Stimulated activated CD8-positive, alpha-beta memory T cell treated with anti-CD3 and anti-CD28 coated beads, Interleukin-15, amount 100 ng/mL, for 24 hours (primary cell): Measurements from ENCODE around the gene TAF5.
"Not testable (repeated sequence)": the region's sequence is repeated elsewhere in the genome, so short reads cannot be mapped to it uniquely, and the experiment has no call there.

Experiments
- DNase-seq: peaks from one replicate; pipeline ENCODE4 v3.0.0-alpha.2; 2020; ENCODE audit warnings: low read depth

Gene TAF5

GRCh38 chr10:103413564-103413963 lies 45.8 kb downstream of the TAF5 start:
- DNase-seq: no peak

DNA sequence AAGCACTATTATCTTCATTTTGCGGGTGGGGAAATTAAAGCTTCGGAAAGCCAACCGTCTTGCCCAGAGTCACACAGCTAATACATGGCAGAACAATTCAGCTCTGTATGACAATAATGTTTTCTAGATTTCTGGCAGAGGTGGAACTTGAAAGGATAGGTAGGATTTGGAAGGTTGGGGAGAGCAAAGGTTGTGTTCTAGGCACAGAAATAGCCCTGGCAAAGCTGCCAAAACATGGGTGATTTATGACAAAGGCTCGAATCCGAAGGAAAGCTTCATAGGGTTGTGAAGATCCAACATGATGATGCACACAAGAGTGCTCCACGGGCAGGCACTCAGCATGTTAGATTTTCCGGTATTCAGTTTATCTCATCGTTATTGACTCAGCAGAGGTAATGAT lies 47.8 kb downstream of the TAF5 start:
- DNase-seq: no peak

DNA sequence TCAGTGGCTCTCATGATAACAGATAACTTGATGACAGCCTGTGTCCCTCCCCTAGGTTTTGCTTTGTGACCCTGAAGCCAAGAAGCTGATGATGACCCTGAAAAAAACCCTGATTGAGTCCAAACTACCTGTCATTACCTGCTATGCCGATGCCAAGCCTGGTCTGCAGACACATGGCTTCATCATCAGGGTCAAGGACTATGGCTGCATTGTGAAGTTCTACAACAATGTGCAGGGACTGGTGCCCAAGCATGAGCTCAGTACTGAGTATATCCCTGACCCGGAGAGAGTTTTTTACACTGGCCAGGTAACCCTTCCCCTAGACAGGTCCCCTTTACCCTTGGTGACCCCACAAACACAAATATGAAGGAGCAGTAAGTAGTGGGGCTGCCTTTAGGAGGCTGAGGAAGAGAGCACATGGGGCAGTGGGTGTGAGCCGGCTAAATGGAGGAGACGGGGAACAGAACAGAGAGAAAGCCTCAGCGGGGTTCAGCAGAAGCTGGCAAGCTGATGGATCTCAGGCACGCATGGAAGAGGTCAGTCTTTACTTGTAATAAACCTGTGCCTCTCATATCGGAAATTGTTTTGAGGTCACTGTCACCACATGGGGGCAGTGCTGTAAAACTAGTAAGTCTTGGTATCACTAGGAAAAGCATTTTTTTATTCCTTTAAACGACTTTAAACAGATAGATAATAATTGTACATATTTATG lies 48.8 kb downstream of the TAF5 start:
- DNase-seq: no peak

DNA sequence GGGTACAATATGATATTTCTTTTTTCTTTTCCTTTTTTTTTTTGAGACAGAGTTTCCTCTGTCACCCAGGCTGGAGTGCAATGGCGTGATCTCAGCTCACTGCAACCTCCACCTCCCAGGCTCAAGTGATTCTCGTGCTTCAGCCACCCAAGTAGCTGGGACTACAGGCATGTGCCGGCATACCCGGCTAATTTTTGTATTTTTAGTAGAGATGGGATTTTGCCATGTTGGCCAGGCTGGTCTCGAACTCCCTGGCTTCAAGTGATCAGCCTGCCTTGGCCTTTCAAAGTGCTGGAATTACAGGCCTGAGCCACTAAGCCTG lies 49.3 kb downstream of the TAF5 start:
- DNase-seq: not testable (repeated sequence)

DNA sequence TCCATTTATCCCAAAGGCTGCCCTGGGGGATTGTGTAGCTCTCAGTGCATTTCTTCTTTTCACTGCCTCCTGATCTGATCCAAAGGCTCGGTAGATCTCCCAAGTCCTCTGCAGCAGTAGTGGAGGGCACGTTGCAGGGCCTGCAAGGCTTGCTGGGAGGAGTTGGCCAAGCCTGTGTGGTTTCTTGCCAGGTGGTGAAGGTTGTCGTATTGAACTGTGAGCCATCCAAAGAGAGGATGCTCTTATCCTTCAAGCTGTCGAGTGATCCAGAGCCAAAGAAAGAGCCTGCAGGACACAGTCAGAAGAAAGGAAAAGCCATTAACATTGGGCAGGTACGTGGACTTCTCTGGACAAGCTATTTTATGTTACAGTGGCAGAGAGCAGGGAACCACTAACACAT lies 49.8 kb downstream of the TAF5 start:
- no peak for DNase-seq

- no peak for DNase-seq
These were observed 51.3 kb downstream of the TAF5 start for GRCh38 chr10:103419101-103419500.

- no peak for DNase-seq
These were observed 56.0 kb downstream of the TAF5 start for GRCh38 chr10:103423748-103424147.

DNA sequence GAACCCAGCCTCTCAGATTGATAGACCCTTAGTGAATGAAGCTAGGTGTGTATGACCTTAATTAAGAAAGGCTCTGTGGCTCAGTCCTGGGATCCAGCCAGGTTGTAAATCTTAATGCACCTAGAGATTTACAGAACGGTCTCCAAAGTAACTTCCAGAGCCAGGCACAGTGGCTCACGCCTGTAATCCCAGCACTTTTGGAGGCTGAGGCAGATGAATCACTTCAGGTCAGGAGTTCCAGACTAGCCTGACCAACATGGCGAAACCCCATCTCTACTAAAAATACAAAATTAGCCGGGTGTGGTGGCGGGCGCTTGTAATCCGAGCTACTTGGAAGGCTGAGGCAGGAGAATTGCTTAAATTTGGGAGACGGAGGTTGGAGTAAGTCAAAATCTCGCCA lies 60.1 kb downstream of the TAF5 start:
- DNase-seq: no peak

GRCh38 chr10:103428989-103429643 lies 61.3 kb downstream of the TAF5 start:
- DNase-seq: no peak

DNA sequence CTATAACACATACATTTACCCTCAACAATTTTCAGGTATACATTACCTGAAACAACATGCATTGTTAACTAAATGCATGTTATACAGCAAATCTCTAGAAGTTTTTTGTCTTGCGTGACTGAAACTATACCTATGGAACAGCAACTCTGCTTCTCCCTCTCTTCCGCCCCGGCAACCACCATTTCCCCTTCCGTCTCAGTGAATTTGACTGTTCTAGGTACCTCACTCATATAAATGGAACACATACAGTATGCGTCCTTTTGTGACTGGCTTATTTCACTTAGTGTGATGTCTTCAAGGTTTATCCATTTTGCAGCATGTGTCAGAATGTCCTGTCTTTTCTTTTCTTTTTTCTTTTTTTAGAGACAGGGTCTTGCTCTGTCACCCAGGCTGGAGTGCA lies 61.9 kb downstream of the TAF5 start:
- no peak for DNase-seq

GRCh38 chr10:103431902-103432301 lies 64.1 kb downstream of the TAF5 start:
- no peak for DNase-seq

DNA sequence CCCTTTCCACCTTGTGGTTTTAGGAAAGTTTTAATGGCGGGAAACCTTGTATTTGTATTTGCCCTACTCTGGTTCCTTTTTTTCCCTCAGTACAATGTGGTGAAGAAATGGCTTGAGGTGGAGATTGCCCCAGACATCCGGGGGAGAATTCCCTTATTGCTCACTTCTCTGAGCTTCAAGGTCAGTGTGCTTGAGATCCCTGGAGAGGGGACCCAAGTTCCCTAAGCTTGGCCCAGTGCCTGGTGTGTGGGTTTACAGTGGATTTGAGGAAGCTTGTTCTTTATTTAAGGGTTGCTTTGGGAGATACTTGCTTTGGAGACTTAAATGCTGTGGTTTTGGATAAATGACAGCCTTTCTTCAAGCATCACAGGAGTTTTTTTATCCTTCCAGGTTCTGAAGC lies 66.1 kb downstream of the TAF5 start:
- DNase-seq: no peak
